ENCODE data around the gene SERPING1. TPM values are rescaled to one million over a fixed set of nuclear protein-coding genes. Genes with fewer than 3 reads are reported as not detected.

SERPING1 gene
- total RNA-seq, 1 donor from 2014 or later: 94.6 TPM

DNA sequence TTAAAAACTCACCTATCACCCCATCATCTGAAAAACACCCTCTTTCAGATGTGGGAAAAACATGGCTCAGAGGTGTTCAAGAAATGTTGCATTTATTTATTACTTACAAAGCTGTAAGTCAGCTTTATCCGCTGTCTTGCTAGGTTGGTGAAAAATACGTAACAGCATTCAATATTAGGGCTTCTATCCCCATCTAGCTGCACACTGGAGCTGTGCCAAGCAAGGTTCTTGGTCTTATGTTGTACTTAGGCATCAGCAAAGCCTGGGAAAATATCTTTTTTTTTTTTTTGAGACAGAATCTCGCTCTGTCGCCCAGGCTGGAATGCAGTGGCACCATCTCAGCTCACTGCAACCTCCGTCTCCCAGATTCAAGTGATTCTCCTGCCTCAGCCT, 7.5 kb downstream of the SERPING1 start:
- intact Hi-C loops (cut with micrococcal nuclease): no loop called here
- H3K4me3 ChIP-seq: no peak overlapping the region
- peaks cover 7% of the 10 kb centered on the region for H3K4me1 ChIP-seq
- H3K36me3 ChIP-seq: peaks cover 58% of the 10 kb centered on the region
- no peak overlapping the region for H3K27ac ChIP-seq (replicated peaks)
- TF ChIP-seq, protein P1, sequence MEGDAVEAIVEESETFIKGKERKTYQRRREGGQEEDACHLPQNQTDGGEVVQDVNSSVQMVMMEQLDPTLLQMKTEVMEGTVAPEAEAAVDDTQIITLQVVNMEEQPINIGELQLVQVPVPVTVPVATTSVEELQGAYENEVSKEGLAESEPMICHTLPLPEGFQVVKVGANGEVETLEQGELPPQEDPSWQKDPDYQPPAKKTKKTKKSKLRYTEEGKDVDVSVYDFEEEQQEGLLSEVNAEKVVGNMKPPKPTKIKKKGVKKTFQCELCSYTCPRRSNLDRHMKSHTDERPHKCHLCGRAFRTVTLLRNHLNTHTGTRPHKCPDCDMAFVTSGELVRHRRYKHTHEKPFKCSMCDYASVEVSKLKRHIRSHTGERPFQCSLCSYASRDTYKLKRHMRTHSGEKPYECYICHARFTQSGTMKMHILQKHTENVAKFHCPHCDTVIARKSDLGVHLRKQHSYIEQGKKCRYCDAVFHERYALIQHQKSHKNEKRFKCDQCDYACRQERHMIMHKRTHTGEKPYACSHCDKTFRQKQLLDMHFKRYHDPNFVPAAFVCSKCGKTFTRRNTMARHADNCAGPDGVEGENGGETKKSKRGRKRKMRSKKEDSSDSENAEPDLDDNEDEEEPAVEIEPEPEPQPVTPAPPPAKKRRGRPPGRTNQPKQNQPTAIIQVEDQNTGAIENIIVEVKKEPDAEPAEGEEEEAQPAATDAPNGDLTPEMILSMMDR (IDR thresholded peaks at IDR 0.05; ENCODE audit: borderline replicate concordance): no peak
- peaks cover 6% of the 10 kb centered on the region for H3K27me3 ChIP-seq (ENCODE audit: low read depth)
- no peak for DNase-seq
- H3K9me3 ChIP-seq (replicated peaks): no peaks in the 10 kb centered on the region

DNA sequence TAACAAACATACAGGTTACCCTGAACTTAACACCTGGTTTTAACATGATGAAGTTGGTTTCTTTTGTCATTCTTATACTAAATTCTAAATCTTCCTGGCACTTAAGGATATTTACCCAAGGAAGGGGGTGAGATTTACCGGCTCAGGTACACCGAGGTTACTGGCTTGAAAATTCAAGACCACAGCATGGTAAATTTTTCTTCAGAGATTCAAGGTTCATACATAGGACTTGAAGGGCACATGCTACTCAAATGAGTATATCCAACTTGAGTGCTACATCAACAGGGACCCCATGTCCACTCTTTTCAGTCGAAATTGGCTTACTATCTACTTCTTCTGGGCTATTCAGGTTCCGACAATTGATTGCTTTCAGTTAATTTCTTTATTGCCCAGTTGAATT, 12.7 kb downstream of the SERPING1 start:
- Histone ChIP-seq H3K27ac (replicated peaks) (no peak overlapping the region), H3K9me3 (replicated peaks) (no peaks in the 10 kb centered on the region), H3K27me3 (ENCODE audit: low read depth) (no peaks in the 10 kb centered on the region), H3K36me3 (peaks cover 90% of the 10 kb centered on the region), H3K4me1 (no peaks in the 10 kb centered on the region), H3K4me3 (no peak overlapping the region)
- TF ChIP-seq, protein P1 (IDR thresholded peaks at IDR 0.05; ENCODE audit: borderline replicate concordance): no peak
- intact Hi-C loops (cut with micrococcal nuclease): no loop called here
- no peak for DNase-seq

DNA sequence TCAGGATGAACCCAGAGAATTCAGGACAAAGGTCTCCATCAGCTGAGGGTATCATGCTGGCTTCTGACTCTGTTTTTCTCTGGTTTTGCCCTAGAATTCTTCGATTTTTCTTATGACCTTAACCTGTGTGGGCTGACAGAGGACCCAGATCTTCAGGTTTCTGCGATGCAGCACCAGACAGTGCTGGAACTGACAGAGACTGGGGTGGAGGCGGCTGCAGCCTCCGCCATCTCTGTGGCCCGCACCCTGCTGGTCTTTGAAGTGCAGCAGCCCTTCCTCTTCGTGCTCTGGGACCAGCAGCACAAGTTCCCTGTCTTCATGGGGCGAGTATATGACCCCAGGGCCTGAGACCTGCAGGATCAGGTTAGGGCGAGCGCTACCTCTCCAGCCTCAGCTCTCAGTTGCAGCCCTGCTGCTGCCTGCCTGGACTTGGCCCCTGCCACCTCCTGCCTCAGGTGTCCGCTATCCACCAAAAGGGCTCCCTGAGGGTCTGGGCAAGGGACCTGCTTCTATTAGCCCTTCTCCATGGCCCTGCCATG, 16.8 kb downstream of the SERPING1 start:
- Histone ChIP-seq H3K9me3 (replicated peaks) (peaks cover 2% of the 10 kb centered on the region), H3K36me3 (peaks cover 53% of the 10 kb centered on the region), H3K4me3 (no peak overlapping the region), H3K27me3 (ENCODE audit: low read depth) (no peaks in the 10 kb centered on the region), H3K27ac (replicated peaks) (no peak overlapping the region), H3K4me1 (no peaks in the 10 kb centered on the region)
- intact Hi-C loops (cut with micrococcal nuclease): no loop called here
- DNase-seq: no peak
- TF ChIP-seq, protein P1 (IDR thresholded peaks at IDR 0.05; ENCODE audit: borderline replicate concordance): no peak

DNA sequence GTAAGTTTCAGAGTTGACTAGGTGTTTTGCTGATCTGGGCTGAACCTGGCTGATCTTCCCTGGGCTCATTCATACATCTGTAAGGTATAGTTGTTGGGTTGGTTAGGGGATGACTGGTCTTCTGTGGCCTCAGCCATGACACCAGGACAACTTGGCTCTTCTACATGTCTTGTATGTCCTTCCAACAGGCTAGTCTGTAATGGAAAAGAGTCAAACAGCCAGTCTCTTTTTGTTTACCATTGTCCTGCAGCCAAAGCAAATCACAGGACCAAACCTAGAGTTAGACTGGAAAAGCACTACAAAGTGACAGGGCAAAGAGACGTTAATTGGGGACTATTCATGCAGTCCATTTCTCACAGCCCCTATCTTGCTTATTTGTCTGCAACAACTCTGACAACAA, 17.8 kb downstream of the SERPING1 start:
- intact Hi-C loops (cut with micrococcal nuclease): no loop called here
- Histone ChIP-seq H3K27me3 (ENCODE audit: low read depth) (no peaks in the 10 kb centered on the region), H3K4me3 (no peak overlapping the region), H3K27ac (replicated peaks) (no peak overlapping the region), H3K4me1 (no peaks in the 10 kb centered on the region), H3K36me3 (peaks cover 61% of the 10 kb centered on the region), H3K9me3 (replicated peaks) (peaks cover 11% of the 10 kb centered on the region)
- no peak for DNase-seq
- TF ChIP-seq, protein P1 (IDR thresholded peaks at IDR 0.05; ENCODE audit: borderline replicate concordance): no peak

DNA sequence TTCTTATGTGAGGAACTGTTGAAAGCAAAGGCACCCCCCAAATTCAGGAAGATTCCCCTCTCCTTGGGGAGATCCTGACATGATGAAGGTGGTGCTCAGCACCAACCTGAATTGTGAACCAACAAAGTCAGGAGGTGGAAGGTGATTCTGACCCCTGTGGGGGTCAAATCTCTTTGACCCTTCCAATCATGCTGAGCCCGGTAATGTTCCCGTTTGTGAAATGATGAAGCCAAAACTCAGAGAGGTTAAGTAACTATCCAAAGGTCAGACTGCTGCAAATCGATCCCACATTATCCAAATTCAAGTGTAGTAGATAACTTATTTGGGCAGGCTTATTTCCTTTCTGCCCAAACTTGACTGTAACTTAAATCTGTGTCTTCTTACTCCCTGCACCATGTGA, 19.1 kb downstream of the SERPING1 start:
- Histone ChIP-seq H3K4me1 (no peaks in the 10 kb centered on the region), H3K27me3 (ENCODE audit: low read depth) (no peaks in the 10 kb centered on the region), H3K9me3 (replicated peaks) (peaks cover 11% of the 10 kb centered on the region), H3K36me3 (peaks cover 48% of the 10 kb centered on the region), H3K4me3 (no peak overlapping the region), H3K27ac (replicated peaks) (no peak overlapping the region)
- no peak for DNase-seq
- TF ChIP-seq, protein P1 (IDR thresholded peaks at IDR 0.05; ENCODE audit: borderline replicate concordance): no peak
- intact Hi-C loops (cut with micrococcal nuclease): no loop called here
